Raji (cell line): Measurements from ENCODE around the gene MIXL1.

Experiments
- POLR2A ChIP-seq: IDR thresholded peaks from 2 replicates; pipeline ENCODE4 v1.6.1; 2011; ENCODE audit warnings: low read depth, low read length, control low read depth; ENCODE audit not compliant: insufficient read depth

Gene MIXL1

GRCh38 chr1:226209307-226210059 lies 14.0 kb upstream of the MIXL1 start:
- no peak for TF ChIP-seq POLR2A

GRCh38 chr1:226210571-226211176 lies 12.8 kb upstream of the MIXL1 start:
- TF ChIP-seq POLR2A: no peak

GRCh38 chr1:226211181-226211821 lies 12.2 kb upstream of the MIXL1 start:
- TF ChIP-seq POLR2A: no peak

GRCh38 chr1:226212545-226212944 lies 10.9 kb upstream of the MIXL1 start:
- no peak for TF ChIP-seq POLR2A

- no peak for TF ChIP-seq POLR2A
Observed at GRCh38 chr1:226215239-226215638, 8.2 kb upstream of the MIXL1 start.

GRCh38 chr1:226216056-226216455 lies 7.4 kb upstream of the MIXL1 start:
- TF ChIP-seq POLR2A: no peak

GRCh38 chr1:226217273-226217672 lies 6.2 kb upstream of the MIXL1 start:
- no peak for TF ChIP-seq POLR2A

GRCh38 chr1:226220473-226221189 lies 2.8 kb upstream of the MIXL1 start:
- TF ChIP-seq POLR2A: no peak

- TF ChIP-seq POLR2A: no peak
Observed at GRCh38 chr1:226222686-226223085, 778 bp upstream of the MIXL1 start.

GRCh38 chr1:226223786-226224244 lies 351 bp downstream of the MIXL1 start:
- no peak for TF ChIP-seq POLR2A

GRCh38 chr1:226226601-226227000 lies 3.1 kb downstream of the MIXL1 start:
- no peak for TF ChIP-seq POLR2A

- TF ChIP-seq POLR2A: peak; percentile 33; the same call in 1 of the 2 replicates
Observed at GRCh38 chr1:226233293-226233692, 9.8 kb downstream of the MIXL1 start.

GRCh38 chr1:226233806-226234205 lies 10.3 kb downstream of the MIXL1 start:
- TF ChIP-seq POLR2A: no peak

GRCh38 chr1:226236826-226237225 lies 13.4 kb downstream of the MIXL1 start:
- TF ChIP-seq POLR2A: no peak

- TF ChIP-seq POLR2A: no peak
Observed at GRCh38 chr1:226239421-226239820, 16.0 kb downstream of the MIXL1 start.
